Measurements from ENCODE around the gene VIPR1.

Gene VIPR1

DNA sequence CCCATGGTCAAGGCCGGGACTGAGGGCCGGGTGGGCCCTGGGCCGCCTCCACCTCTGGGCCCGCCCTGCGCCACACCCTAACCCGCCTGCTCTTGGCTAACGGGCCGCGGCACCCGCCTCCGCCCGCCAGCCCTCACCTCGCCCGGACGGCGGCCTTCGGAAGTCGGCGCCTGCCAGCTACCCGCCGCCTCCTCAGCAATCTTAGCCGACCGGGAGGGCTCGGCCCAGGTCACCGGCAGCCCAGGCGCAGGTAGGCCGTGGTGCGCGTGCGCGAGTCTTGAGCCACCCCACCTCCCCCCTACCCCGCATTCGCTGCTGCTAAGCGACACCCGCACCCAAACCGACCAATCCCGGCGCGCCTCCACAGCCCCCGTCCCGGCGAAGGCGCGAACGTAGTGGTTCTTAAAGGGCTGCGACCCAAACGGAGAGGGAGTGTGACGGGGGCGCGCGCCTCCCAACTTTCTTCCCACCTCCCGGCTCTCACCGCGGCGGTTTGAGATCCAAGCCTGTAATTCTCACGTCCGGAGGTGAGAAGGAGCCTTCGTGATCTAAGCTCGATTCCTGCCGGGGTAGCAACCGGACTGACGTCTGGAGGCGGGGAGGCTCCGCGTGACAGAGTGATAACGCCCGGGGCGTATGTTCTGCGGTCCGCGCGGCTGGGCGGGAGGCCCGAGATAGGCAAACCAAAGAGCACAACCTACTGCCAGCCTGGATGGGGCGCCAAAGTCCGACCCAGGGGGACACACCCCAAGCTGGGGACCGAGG lies 79.4 kb downstream of the VIPR1 start, which contains the start of gene SEC22C:
TSS of gene SEC22C (minus strand) at position 259 of the 765 bp plus-strand sequence. CDS start 12,921 bp downstream, outside the sequence.
- peak; percentile 89 for DNase-seq

DNA sequence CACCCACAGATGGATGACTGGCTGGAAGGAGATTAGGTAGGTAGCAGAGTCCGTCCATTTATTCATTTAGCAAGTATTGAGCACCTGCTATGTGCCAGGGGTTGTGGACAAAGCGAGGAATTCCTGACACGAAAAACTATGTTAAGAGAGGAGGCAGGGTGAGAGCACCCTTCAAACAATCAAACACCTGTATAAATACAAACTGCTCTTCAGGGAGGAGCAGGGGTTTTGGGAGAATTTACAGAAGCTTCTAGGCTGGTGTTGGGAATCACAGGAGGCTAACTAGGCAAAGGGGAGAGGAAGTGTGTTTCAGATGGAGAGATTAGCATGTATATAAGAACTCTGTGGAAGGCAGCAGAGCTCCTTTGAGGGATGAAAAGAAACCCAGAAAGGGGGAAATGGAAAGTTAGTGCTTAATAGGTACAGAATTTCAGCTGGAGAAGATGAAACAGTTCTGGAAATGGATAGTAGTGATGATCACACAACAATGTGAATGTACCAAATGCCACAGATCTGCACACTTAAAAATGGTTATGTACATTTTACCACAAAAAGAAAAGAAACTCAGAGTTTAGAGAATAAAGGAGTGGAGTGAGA lies 80.1 kb downstream of the VIPR1 start:
- DNase-seq, result no peak

Measured in NCI-H526 treated with DMSO at 0.1 percent for 48 hours (cell line).